K562 (cell line): ENCODE results near the gene B4GALNT2. TPM values are rescaled to one million over a fixed set of nuclear protein-coding genes. Genes with fewer than 3 reads are reported as not detected.
A peak's percentile ranks its signal among the peaks of the same experiment; 100 is the strongest.

Experiments
- HLTF ChIP-seq: fragments of 450-650 bp; IDR thresholded peaks from 2 replicates; pipeline ENCODE4 v1.6.1; 2016
- polyA plus RNA-seq, 8 experiments: library from polyadenylated mRNA; depleted of rRNA in 4 of 8; stranded (reverse) in 5 of 8; unstranded in 3 of 8; fragments of >200 nt; fragmentation: Nextera tagmentation in 2 of 8; fragmentation: Illumina TruSeq in 1 of 8; extraction: Ambion mirVana in 2 of 8; extraction: Trizol in 1 of 8; gene quantifications; 2 replicates each; pipeline versions ENCODE4 v1.2.1 to v1.2.3, GENCODE V29; 2011 to 2014; ENCODE audit warnings: inconsistent platforms in 1 of 8, missing spikeins in 1 of 8
- total RNA-seq, 7 experiments: library from RNA; depleted of rRNA in 6 of 7; stranded (reverse); fragments of >200 nt in 6 of 7; fragmentation: Illumina TruSeq in 2 of 7; extraction: Trizol in 2 of 7; gene quantifications; 2 replicates each; pipeline versions ENCODE4 v1.2.1 to v1.2.3, GENCODE V29; 2011 to 2021; ENCODE audit warnings: low replicate concordance in 1 of 7
- TF ChIP-seq, protein P1 (sequence below), 3 experiments: fragments of 200-800 bp in 1 of 3; sonication (Bioruptor generic) in 1 of 3; sonication (generic) in 1 of 3; formaldehyde crosslinking in 1 of 3; IDR thresholded peaks; 2 replicates each; pipeline versions ENCODE4 v1.6.1 to v1.8.0; 2016 to 2022; ENCODE audit warnings: mild to moderate bottlenecking in 2 of 3, missing compliant biosample characterization in 2 of 3, missing genetic modification characterization in 2 of 3, missing genetic modification reagents in 1 of 3
- TF ChIP-seq, protein P2 (sequence below), 3 experiments: IDR thresholded peaks in 2 of 3; conservative IDR thresholded peaks in 1 of 3; 2 replicates each; pipeline ENCODE4 v1.5.1; 2011 to 2012; ENCODE audit warnings: low read length in 3 of 3, mild to moderate bottlenecking in 3 of 3, control low read depth in 2 of 3, improper control_type of control experiment in 1 of 3, inconsistent platforms in 1 of 3, low read depth in 1 of 3, mixed read lengths in 1 of 3, moderate library complexity in 1 of 3; ENCODE audit not compliant: insufficient read depth in 2 of 3

Gene B4GALNT2
- total and polyA plus RNA-seq, 9 of the 15 experiments (the other 6 are each of a cell fraction or from before 2014, with no cell fraction given): not detected

DNA sequence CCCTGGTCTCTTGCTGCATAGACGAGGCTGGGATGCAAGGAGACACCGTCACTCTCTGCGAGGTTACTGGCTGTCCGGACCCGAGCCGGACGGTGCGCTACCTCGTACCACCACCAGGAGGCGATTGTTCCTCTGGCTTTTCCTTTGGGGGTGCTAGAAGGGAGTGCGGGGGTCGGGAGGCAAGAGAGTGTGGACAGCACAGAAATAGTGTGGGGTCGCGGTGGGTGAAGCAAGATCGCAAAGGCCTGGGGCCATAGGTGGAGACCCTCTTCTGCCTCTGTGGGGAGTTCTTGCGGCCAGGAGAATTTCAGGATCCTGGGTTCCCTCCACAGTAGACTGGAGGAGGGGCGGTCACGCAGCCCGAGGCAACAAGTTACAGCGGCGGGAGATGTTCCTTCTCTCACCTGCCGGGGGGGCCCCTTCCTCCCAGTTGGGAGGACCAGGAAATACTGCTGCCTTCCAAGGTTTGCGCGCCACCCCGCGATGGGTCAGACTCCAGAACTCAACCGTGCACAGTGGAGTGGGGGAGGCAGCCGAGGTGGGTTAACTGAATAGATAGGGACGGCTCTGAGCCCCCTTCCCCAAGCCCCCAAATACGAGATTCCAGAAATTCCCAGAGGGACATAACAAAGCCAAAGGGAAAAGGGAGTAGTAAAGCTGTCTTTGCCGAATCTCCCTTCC lies 91.1 kb downstream of the B4GALNT2 start (continued):
- TF ChIP-seq, protein P1, sequence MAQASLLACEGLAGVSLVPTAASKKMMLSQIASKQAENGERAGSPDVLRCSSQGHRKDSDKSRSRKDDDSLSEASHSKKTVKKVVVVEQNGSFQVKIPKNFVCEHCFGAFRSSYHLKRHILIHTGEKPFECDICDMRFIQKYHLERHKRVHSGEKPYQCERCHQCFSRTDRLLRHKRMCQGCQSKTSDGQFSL (CRISPR knock-in tag; IDR thresholded peaks at IDR 0.05): peak; percentile 65; the same call in 1 of the 2 replicates
- TF ChIP-seq, protein P1 (tag; IDR thresholded peaks at IDR 0.05): peak in 1 of 2 experiments; percentile 51; a peak in 1 of 4 replicates
- TF ChIP-seq, protein P2, sequence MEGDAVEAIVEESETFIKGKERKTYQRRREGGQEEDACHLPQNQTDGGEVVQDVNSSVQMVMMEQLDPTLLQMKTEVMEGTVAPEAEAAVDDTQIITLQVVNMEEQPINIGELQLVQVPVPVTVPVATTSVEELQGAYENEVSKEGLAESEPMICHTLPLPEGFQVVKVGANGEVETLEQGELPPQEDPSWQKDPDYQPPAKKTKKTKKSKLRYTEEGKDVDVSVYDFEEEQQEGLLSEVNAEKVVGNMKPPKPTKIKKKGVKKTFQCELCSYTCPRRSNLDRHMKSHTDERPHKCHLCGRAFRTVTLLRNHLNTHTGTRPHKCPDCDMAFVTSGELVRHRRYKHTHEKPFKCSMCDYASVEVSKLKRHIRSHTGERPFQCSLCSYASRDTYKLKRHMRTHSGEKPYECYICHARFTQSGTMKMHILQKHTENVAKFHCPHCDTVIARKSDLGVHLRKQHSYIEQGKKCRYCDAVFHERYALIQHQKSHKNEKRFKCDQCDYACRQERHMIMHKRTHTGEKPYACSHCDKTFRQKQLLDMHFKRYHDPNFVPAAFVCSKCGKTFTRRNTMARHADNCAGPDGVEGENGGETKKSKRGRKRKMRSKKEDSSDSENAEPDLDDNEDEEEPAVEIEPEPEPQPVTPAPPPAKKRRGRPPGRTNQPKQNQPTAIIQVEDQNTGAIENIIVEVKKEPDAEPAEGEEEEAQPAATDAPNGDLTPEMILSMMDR (IDR thresholded peaks at IDR 0.05 in 2 of 3, conservative IDR thresholded peaks at IDR 0.05 in 1 of 3; ENCODE audit: insufficient read depth in 2 of 3, low read depth in 1 of 3, low read length in 3 of 3): peak; percentile 81 to 87 (median 82)
- no peak for TF ChIP-seq HLTF
- TF ChIP-seq, all 486 proteins: peak for 7
